Measurements from ENCODE around the gene DUSP22.
"Not testable (repeated sequence)": the region's sequence is repeated elsewhere in the genome, so short reads cannot be mapped to it uniquely, and the experiment has no call there.

Gene DUSP22

DNA sequence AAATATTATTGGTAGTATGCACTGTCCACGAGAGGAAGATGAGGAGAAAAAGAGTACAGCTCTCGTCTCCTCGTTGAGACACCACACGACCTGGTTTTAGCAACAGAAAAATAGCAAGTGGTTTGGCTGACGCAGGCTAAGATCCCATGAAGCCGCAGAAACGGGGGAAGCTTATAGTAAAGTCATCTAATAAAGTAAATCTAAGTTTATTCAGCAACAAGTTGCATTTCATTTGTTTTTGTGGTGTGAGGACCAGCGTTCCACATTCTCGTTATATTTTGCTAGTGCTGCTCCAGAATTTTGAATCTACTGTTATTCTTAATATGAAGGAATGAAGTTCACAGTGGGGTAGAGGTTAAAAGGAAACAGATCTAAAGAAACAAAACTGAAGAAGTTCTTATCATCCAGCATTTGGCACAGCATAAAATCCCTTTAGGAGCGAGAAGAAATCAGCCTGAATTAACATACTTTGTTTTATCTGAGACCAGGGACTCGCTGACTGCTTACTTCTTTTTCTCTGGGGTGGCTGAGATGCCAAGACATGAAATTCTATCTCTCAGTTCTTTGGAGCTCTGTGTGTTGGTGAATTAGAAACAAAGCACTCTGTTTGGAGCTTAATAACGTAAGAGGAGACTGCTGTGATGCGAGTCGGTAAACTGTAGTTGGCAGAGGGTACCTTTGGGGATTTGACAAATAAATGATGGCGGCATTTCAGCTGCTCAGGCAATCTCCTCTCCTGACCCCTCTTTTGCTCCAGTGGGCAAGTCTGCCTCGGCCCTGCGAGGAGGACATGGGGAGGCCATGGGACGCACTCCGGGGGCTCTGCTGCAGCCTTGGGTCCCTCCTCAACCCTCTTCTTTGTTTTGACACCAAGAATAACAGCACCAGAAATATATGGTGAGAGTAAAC lies 74.4 kb downstream of the DUSP22 start:
- DNase-seq, result no peak

DNA sequence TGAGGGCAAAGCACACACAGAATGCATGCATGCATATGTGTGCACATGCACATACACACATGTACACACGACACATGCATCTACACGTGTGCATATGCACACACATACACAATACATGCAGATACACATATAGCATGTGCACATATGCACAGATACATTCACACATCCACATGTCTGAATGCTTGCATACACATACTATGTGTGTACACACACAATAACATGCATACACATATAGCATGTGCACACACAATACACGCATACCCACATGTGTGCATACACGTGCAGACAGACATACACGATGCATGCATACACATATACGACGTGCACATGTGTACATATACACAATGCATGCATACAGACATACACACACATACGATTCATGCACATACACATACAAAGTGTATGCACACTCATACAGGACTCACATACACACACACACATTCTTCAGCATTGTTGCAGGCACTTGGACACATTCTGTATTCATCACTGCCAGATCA lies 75.1 kb downstream of the DUSP22 start:
- DNase-seq, result no peak

DNA sequence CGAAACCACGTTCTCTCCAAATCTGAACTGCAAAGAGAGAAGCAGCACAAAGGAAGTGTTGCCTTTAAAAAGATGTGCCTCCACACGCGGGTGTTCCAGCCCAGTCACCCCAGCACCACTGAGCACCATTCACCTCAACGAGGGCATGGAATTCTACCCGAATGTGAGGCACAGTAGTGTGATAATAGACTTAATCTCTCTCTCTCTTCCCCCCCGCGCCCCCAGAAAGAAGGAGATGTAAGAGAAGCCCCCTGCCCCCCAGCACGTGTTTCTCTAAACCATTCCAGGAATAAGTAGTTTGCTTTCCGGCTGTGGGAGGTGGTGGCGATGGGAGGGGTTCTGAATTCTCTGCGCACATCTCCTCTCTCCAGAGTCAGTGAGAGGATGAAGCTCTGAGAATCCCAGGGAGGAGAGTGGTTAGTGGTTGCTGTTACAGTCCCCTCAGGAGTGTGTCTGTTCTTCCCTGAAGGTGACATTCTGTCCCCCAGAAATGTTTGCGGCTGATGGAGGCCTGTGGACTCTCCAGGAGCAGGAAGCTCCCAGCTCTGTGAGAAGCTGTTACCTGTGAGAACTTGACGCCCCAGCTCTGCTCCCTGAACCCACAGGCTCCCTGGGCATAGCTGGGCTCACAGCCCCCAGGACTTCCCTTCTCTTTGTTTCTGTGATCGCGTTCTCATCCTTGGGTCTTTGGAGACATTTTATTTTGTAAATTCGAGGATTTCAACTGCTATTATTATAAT lies 75.8 kb downstream of the DUSP22 start:
- DNase-seq, result no peak

DNA sequence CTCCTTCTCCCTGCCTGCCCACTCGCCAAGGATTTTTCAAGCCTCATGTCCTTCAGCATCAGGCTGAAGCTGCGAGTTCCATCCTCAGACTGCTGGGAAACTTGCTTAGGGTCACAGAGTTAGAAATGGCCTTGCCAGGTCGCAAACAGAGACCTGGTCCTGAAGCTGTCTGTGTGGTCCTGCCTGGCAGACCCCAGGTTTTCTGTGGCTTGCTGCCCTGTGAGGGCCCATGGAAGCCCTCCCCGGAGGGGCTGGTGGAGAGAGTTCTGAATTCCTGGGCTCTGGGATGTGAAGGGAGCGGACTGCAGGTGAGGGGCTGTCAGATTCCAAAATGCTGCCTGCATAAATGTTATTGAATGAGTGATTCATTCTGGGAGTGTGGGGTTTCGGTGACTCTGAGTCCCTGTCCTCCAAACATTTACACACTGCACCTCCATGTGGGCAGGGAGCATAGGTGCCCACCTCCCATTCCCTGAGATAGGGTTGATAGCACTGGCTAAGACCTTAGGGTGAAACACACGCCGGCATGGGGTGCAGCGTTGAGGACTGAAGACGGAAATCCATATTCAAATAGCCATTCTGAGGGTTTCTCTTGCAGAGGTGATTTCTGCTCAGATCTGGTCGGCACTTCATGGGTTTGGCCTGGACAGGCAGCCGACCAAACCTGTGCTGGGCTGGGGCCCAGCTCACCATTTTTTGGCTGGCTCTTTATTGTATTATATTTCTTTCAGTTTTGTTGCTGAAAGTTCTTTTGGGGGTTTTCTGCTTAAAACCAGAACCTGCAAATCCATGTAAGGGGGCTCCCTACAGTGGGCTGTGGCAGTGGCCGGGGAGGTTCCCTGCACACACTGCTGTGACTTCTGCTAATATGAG lies 77.5 kb downstream of the DUSP22 start:
- no peak for DNase-seq

DNA sequence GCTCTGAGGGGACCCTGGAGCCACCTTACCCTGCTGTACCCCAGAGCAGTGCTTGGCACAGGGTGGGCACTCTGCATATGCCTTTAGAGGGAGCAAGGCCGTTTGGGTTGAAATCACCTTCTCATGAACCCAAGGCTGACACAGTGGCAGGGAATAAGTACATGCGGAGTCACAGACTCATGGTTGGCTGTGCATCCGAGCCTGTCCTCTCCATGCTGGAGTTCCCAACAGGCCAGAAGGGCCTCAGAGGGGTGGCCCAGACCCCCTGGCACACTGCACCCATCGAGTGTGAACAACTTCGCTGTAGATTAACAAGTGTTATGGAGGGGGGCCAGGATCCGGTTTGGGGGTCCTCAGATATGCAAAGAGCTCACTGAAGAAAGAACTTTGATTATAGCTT lies 78.3 kb downstream of the DUSP22 start:
- no peak for DNase-seq

DNA sequence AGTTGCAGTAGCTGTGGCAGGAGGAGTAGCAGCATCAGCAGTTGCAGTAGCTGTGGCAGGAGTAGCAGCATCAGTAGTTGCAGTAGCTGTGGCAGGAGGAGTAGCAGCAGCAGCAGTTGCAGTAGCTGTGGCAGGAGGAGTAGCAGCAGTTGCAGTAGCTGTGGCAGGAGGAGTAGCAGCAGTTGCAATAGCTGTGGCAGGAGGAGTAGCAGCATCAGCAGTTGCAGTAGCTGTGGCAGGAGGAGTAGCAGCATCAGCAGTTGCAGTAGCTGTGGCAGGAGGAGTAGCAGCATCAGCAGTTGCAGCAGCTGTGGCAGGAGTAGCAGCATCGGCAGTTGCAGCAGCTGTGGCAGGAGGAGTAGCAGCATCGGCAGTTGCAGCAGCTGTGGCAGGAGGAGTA lies 79.6 kb downstream of the DUSP22 start:
- not testable (repeated sequence) for DNase-seq

DNA sequence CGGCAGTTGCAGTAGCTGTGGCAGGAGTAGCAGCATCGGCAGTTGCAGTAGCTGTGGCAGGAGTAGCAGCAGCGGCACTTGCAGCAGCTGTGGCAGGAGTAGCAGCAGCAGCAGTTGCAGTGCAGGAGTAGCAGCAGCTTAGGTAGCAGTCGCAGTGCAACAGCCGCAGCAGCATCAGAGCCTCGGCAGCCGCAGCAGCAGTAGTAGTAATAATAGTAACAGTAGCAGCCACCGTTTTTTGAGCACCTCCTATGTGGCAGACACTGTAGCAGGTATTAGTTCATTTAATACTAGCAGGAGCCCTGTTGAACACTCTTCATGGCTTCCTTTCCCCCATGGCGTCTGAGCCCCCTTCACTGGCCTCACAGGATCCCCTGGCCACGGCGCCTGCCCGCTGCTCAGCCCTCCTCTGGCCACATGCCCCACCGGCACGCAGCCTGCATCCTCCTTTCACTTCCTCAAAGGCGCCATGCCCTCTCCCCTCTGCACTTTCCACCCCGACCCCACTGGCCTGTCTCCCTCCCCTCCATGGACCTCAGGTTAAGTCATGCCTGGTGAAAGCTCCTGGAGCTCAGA lies 80.1 kb downstream of the DUSP22 start:
- DNase-seq, result no peak

DNA sequence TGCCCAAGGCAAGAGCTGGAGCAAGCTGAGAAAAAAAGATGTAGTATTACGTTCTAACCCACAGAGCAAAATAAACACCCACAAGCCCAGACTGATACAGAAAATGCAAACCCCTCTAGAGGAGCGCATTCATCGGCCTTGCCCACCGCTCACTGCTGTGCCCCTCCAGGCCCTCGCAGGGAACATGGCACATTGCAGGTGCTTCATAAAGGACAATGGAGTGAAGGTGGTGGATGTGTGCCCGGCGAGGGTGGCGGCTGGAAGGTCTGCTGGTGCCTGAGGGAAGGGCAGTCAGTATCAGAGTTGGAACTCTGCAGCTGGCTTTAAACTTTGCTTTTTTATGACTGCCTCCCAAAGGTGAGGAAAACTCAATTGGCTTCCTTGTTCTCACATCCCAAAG lies 80.7 kb downstream of the DUSP22 start:
- no peak for DNase-seq

DNA sequence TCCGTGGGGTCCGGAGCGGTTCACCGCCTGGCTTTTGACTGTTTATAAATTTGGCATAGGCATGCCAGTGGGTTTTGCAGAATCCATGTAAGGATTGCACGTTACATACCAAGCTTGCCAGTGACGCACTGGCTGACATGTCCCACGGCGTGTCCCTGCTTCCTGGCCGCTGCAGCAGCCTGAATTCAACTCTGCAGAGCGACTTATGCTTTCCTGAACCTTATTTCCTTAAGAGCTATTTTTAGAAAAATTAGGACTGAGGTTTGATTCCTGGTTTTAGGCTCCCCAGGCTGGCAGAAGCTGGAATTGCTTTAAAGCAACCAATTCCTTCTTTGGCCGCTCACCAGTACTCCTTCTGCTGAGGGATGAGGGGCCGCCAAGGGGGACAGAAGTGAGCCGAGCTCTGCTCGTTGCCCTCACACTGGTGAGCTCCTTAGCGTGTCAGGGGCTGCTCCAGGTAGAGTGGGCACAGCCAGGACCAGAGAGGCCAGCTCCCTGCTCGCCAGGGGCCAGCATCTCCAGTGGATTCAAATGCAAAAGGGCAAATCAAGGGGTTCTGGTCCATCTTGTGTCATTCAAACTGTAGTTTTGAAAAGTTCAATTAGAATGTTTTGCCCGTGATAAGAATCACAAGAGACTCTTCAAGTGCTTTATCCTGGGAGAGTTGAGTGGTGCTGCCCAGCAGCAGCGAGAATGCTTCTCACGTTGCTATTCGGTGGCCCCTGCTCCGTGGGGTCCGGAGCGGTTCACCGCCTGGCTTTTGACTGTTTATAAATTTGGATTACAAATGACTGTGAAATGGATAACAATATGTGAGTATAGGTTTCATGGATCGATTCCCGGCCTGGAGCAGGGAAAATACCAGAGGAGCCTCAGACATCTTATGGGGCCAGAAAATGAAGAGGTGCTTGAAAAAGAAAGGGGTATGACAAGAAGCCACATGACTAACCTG lies 81.8 kb downstream of the DUSP22 start:
- DNase-seq, result no peak

DNA sequence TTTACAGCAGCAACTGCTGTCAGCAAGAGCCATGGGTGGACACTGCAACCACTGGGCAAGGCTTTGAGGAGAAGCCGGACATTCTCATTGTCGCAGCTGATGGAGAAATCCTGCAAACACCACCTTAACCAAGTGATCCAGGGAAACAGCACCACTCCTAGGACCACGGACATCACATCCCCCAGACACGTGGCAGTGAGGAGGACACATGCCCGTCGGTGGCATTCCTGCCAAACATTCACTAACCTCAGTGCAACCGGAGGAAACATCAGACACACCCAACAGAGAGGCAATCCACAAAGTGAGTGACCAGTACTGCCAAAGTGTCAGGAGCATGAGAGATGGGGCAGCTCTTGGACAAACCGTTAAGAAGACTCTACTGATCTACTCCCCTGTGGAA lies 82.7 kb downstream of the DUSP22 start:
- no peak for DNase-seq

DNA sequence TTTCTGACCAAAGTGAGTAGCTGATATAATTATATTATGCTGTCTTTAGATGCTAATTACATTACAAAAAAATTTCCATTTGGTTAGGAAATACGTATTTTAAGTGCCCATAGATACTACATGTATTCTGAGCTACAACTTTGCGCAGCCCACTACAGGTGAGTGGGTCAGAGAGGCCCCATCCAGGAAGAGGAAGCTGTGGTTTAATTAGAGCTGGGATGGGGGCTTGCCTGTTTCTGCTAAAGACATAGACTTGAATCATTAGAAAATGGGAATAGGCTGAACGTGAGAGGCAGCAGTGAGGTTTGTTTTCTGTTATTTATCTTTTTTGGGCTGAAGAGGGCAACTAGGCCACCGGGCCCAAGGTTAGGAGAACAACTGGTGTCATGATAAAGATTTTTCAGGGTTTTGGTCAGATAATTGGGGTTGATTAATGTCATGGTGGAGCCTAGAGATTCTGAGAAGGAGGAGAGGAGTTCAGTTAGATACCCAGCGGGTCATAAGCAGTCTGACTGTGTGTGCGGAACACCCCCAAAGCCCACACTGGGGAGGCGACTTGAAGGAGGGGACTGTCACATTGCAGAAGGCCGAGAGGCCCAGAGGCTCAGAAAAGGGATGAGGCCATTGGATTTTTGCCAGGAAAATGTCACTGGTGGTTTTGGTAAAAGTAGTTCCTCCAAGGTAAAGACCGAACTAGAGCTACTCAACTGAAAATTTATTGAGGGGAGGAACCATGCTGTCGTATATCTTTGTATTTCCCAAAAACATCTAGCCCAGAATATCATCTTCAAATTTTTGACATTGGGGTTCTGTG lies 84.7 kb downstream of the DUSP22 start:
- DNase-seq, result no peak

DNA sequence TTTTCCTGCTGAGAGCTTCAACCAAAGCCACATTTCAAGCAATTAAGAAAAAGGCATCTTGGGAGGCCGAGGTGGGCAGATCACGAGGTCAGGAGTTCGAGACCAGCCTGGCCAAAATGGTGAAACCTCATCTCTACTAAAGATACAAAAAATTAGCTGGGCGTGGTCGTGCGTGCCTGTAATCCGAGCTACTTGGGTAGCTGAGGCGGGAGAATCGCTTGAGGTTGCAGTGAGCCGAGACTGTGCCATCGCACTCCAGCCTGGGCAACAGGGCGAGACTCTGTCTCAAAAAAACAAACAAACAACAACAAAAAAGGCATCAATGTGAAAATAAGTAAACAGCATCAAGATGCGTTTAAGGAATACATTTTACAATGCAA lies 85.3 kb downstream of the DUSP22 start:
- not testable (repeated sequence) for DNase-seq

DNA sequence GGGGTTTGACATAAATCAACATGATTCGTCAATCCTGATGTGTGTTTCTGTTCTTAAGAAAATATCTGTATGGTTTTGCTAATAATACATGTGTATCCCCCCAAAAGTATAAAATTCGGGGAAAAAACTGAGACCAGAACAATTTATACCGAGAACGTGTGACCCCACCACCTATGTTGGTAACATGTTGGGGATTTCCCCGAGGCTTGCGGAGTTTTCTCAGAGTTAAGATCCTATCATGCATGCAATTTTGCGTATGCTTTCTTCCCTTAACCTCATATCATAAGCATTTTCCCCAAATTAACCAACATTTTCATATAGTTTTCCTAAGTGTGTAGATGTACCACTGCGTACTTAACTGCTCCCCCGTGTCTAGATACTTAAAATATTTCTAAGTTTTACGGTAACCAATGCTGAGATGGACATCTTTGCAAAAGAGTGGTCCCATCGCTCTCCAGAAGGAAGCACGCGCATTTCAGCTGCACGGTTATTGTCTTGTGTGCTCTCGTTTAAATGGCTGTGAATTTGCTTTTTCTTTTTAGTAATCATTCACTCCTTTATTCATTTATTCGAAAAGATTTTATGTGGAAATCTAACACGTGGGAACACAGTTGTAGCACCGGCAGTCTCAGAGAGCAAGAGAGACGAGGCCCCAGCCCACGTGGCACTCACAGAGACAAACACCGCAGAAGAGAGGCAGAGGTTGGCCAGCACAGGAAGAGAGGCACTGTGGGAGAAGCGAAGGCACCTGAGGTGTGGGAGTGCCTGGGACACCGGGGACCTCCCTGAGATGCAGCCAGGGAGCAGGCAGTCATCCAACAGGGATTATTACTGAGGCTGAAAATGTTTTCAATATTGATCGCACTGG lies 86.0 kb downstream of the DUSP22 start:
- no peak for DNase-seq

DNA sequence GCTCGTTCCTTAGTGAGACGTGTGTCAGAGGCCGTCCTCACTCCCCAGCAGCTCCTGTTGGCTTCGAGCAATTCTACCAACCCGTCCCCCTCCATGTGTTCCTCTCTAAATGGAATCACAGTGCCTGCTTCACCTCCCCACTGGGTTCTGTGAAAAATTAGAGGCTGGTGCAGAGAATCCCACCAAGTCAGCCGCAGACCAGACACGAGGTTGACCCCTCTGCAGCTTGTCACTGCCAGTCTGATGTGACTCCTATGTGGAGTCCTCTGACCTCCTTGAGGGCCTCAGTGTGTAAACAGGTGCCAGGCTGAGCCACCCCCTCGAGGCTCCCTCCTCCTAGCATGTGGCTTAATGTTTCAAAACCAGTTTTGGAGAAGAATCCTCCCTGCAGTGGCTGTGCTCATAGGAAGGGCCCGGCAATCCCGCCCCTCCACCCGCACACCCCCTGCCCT lies 86.7 kb downstream of the DUSP22 start:
- no peak for DNase-seq

DNA sequence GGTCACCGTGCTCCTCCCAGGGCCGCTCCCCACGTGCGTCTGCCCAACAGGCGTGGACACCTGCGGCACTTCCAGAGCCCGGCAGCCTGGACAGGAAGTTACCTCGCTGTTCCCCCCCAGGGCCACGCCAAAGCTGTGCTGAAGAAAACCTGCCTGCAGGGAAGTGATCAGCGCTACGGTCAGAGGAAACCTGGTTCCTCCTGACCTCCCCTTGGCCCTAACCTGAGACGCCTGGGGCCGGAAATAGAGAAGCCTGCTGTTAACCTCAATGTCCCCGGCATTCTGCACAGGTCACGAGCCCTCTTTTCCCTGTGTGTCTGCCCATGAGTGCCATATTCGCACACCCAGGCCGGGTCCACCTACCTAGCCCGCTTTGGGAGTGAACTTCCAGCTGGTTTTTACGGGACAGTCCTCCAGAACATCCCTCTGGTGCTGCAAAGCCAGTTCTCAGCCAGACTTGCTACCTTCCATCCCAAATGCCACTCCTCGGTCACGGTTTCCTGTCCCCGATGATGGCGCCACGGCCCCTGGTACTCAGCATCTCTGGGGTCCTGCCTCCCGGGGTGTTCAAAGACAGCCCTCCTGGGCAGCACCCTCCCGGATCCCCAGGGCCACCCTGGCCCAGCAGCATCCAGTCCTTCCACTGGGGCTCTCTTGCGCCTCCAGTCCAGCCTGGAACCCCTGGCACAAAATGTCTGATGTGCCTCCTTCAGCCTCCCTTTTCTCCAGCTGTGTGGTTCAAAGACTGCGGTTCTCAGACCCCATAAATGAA lies 87.3 kb downstream of the DUSP22 start:
- DNase-seq, result no peak

DNA sequence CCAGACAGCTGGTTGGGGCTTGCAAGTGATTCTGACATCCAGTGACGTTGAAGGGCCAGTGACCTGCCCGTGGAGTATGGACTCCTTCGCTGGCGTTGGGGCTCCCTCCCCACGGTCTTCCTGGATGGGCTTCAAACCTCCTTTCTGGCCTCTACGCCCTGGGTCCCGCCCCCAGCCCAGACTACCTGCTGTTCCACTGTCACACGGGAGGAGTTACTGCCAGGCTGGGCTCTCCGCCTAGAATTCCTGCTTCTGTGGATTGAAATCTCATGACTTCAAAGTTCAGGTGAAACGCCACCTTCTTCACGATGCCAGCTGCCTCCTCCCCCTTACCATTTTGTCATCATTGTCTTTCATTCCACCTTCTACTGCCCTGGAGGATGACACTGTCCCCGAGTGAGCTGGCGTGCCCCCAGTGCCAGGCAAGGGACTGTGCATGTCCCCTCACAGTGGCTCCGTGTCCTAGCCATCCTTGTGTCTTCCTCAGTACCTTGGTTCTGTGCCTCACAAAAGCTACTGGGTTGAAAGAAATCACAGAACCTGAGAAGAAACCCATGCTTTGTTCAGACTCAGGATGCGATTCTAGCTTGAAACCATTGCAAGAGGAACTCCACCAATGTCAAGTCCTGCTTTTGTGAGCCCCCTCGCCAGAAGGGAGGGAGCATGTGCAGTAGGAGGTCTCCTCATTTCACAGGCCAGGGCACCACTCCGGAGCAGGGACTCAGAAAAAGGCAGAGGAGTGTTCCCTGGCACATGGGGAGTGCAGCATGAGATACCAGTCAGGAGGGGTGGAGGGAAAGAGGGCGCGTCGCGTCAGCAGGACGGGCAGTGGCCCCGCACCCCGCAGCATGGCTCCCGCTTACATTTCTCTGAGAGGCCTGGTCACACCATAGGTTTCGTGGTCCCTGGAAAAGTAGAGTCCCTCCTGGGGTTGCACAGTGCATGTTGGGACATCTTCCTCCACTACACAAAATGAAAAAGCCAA lies 88.2 kb downstream of the DUSP22 start:
- no peak for DNase-seq

DNA sequence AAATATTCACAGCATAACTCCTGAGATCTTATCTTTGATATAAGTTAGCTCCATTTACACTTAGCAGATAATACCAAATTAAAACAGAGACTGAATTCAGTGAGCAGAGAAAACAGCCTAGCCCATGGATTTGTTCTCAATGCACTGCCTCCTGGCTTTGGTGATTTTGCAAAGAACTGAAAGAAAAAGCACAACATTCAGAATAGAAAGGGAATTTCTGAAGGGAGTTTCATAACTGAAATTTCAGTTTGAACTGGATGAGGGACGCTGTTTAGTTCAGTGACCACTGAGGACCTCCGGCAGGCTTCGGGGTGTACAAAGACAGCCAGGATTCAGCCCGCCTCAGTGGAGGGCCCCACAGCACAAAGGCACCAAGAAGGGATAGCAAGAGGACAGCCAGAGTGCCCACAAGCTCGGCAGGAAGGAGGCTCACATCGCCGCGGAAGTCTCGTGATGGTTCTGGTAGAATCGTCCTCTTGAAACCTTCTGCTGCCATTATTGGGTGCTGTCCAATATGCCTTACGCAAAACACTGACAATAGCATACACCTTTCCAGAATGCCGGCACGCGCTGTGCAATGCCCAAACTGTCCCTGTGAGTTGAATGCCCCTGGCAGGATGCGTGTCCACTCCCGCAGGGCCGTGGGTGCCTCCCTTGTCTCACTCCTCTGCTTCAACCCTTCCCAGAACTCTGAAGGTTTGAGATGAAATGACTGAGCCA lies 89.6 kb downstream of the DUSP22 start:
- DNase-seq, result no peak
